OCI-LY7 (cell line): Measurements from ENCODE around the gene TMEM63B.

Experiments used
- EZH2phosphoT487 ChIP-seq: fragments of 200-600 bp; sonication (generic); IDR thresholded peaks from 2 replicates; pipeline ENCODE4 v1.6.1; 2018; ENCODE audit warnings: low read depth, borderline replicate concordance, mild to moderate bottlenecking, mixed run types, antibody characterized with exemption, low read length, moderate library complexity, mixed read lengths
- TF ChIP-seq, protein P1 (sequence below): fragments of 200-600 bp; sonication (generic); conservative IDR thresholded peaks from 2 replicates; pipeline ENCODE4 v1.5.1; 2014; ENCODE audit warnings: mild to moderate bottlenecking, antibody characterized with exemption, low read length, moderate library complexity, mixed read lengths

DNA sequence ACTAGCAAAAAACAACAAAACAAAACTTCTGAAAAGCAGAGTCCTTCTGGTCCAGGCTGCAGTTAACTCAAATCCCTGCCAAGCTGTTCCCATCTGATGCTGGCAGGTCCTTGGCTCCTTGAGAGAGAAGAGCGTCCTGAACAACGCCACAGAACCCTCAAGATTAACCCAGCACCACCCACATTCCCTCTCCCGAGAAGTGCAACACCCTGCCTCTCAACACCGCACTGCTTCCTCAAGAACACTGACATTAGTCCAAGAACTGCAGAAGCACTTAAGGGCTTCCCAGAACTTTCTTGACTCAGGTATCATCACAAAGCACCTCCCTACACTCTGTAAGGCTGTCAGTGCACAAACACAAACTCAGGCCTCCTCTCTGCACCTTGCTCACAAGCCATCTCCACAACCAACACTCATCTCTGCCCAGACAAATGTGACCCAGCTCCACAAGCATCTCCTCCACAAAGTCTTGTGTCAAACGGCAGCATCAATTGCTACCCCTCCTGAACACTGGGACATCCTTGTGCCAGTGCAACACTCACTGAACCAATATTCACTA lies 7.6 kb upstream of the TMEM63B start:
- TF ChIP-seq, protein P1, sequence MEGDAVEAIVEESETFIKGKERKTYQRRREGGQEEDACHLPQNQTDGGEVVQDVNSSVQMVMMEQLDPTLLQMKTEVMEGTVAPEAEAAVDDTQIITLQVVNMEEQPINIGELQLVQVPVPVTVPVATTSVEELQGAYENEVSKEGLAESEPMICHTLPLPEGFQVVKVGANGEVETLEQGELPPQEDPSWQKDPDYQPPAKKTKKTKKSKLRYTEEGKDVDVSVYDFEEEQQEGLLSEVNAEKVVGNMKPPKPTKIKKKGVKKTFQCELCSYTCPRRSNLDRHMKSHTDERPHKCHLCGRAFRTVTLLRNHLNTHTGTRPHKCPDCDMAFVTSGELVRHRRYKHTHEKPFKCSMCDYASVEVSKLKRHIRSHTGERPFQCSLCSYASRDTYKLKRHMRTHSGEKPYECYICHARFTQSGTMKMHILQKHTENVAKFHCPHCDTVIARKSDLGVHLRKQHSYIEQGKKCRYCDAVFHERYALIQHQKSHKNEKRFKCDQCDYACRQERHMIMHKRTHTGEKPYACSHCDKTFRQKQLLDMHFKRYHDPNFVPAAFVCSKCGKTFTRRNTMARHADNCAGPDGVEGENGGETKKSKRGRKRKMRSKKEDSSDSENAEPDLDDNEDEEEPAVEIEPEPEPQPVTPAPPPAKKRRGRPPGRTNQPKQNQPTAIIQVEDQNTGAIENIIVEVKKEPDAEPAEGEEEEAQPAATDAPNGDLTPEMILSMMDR, result no peak
- TF ChIP-seq EZH2phosphoT487, result no peak
